OCI-LY1 (cell line): Measurements from ENCODE around the gene SNTG2.
"Not testable (repeated sequence)": the region's sequence is repeated elsewhere in the genome, so short reads cannot be mapped to it uniquely, and the experiment has no call there.

Experiments used
- H2AFZ ChIP-seq: fragments of 200-600 bp; sonication (generic), shearing (Covaris generic); 2 replicates; pipeline ENCODE4 v1.6.0; 2014; ENCODE audit warnings: antibody characterized with exemption, mild to moderate bottlenecking, low read length
- H3F3A ChIP-seq: fragments of 200-600 bp; sonication (generic), shearing (Covaris generic); 2 replicates; pipeline ENCODE4 v1.6.0; 2014; ENCODE audit warnings: mild to moderate bottlenecking, antibody characterized with exemption, low read length, moderate library complexity; ENCODE audit not compliant: insufficient read depth
- H3K27ac ChIP-seq: fragments of 200-600 bp; sonication (generic); 2 replicates; pipeline ENCODE4 v1.5.1; 2014; ENCODE audit warnings: low read length, mixed run types, mild to moderate bottlenecking, low read depth; ENCODE audit not compliant: poor library complexity, severe bottlenecking
- H3K27me3 ChIP-seq: fragments of 200-600 bp; sonication (generic); 2 replicates; pipeline ENCODE4 v1.6.0; 2014; ENCODE audit warnings: antibody characterized with exemption, mild to moderate bottlenecking, low read length, moderate library complexity; ENCODE audit not compliant: insufficient read depth
- H3K36me3 ChIP-seq: fragments of 200-600 bp; sonication (generic); 2 replicates; pipeline ENCODE4 v1.6.1; 2014; ENCODE audit warnings: mild to moderate bottlenecking, antibody characterized with exemption, low read length, moderate library complexity, mixed read lengths; ENCODE audit not compliant: insufficient read depth
- H3K4me1 ChIP-seq: fragments of 200-600 bp; sonication (generic); 2 replicates; pipeline ENCODE4 v1.5.1; 2014; ENCODE audit warnings: mild to moderate bottlenecking, low read length, moderate library complexity; ENCODE audit not compliant: insufficient read depth, severe bottlenecking
- H3K4me2 ChIP-seq: fragments of 200-600 bp; sonication (generic), shearing (Covaris generic); 2 replicates; pipeline ENCODE4 v1.6.1; 2014; ENCODE audit warnings: low read length
- H3K4me3 ChIP-seq: fragments of 200-600 bp; sonication (generic); 2 replicates; pipeline ENCODE4 v1.5.1; 2014; ENCODE audit warnings: low read length, low read depth, mild to moderate bottlenecking, mixed read lengths; ENCODE audit not compliant: poor library complexity, severe bottlenecking
- H3K79me2 ChIP-seq: fragments of 200-600 bp; shearing (Covaris generic); 2 replicates; pipeline ENCODE4 v1.6.1; 2016; ENCODE audit warnings: mixed run types, low read length, mixed read lengths; ENCODE audit not compliant: insufficient read depth
- H3K9ac ChIP-seq: fragments of 200-600 bp; sonication (generic), shearing (Covaris generic); 2 replicates; pipeline ENCODE4 v1.6.1; 2014; ENCODE audit warnings: mild to moderate bottlenecking, low read length, mixed read lengths
- H3K9me2 ChIP-seq: fragments of 200-600 bp; sonication (generic), shearing (Covaris generic); 2 replicates; pipeline ENCODE4 v1.6.1; 2014; ENCODE audit warnings: low read depth, mild to moderate bottlenecking, low read length, mixed read lengths
- H3K9me3 ChIP-seq: fragments of 200-600 bp; shearing (Covaris generic); 2 replicates; pipeline ENCODE4 v1.6.1; 2014; ENCODE audit warnings: low read length, mixed read lengths
- H4K20me1 ChIP-seq: fragments of 200-600 bp; sonication (generic), shearing (Covaris generic); 2 replicates; pipeline ENCODE4 v1.6.0; 2016; ENCODE audit warnings: mild to moderate bottlenecking, low read length; ENCODE audit not compliant: insufficient read depth
- CTCF ChIP-seq: fragments of 200-600 bp; sonication (generic), shearing (Covaris generic); IDR thresholded peaks from 2 replicates; pipeline ENCODE4 v1.5.1; 2017; ENCODE audit warnings: mild to moderate bottlenecking, antibody characterized with exemption, low read length, moderate library complexity, mixed read lengths
- EZH2 ChIP-seq: fragments of 200-600 bp; sonication (generic), shearing (Covaris generic); IDR thresholded peaks from 2 replicates; pipeline ENCODE4 v1.8.0; 2017; ENCODE audit warnings: borderline replicate concordance, mixed run types, mild to moderate bottlenecking, antibody characterized with exemption, low read length, moderate library complexity, mixed read lengths

SNTG2 gene

GRCh38 chr2:1226766-1227165 lies 276.1 kb downstream of the SNTG2 start:
- Histone ChIP-seq H3K4me2 (no peak overlapping the region), H3K4me3 (no peak overlapping the region)

GRCh38 chr2:1227274-1227900 lies 276.7 kb downstream of the SNTG2 start:
- H4K20me1 ChIP-seq, result no peaks in the 10 kb centered on the region
- H3K4me2 ChIP-seq, result no peak overlapping the region
- H2AFZ ChIP-seq, result no peak overlapping the region
- no peak overlapping the region for H3K9ac ChIP-seq
- H3K27me3 ChIP-seq, result no peaks in the 10 kb centered on the region
- no peaks in the 10 kb centered on the region for H3F3A ChIP-seq
- no peaks in the 10 kb centered on the region for H3K9me3 ChIP-seq
- H3K9me2 ChIP-seq, result no peaks in the 10 kb centered on the region
- no peaks in the 10 kb centered on the region for H3K36me3 ChIP-seq
- no peak overlapping the region for H3K4me3 ChIP-seq
- H3K4me1 ChIP-seq, result no peaks in the 10 kb centered on the region
- no peak for TF ChIP-seq CTCF
- no peak for TF ChIP-seq EZH2
- no peak overlapping the region for H3K27ac ChIP-seq
- no peaks in the 10 kb centered on the region for H3K79me2 ChIP-seq

More at GRCh38 chr2:1226766-1227165, 276.1 kb downstream of the SNTG2 start:
- no peaks in the 10 kb centered on the region for H4K20me1 ChIP-seq
- no peak for TF ChIP-seq CTCF
- no peak for TF ChIP-seq EZH2
- H3K9ac ChIP-seq, result no peak overlapping the region
- H3K27me3 ChIP-seq, result no peaks in the 10 kb centered on the region
- H3K27ac ChIP-seq, result no peak overlapping the region
- no peak overlapping the region for H2AFZ ChIP-seq
- no peaks in the 10 kb centered on the region for H3K9me2 ChIP-seq
- no peaks in the 10 kb centered on the region for H3F3A ChIP-seq
- no peaks in the 10 kb centered on the region for H3K9me3 ChIP-seq
- no peaks in the 10 kb centered on the region for H3K36me3 ChIP-seq
- H3K4me1 ChIP-seq, result no peaks in the 10 kb centered on the region
- no peaks in the 10 kb centered on the region for H3K79me2 ChIP-seq

- H3K27me3 ChIP-seq, H3K36me3 ChIP-seq, H2AFZ ChIP-seq, H3F3A ChIP-seq, H3K4me1 ChIP-seq, H4K20me1 ChIP-seq, H3K4me3 ChIP-seq, H3K9ac ChIP-seq, H3K79me2 ChIP-seq, H3K9me3 ChIP-seq, H3K9me2 ChIP-seq, H3K27ac ChIP-seq, H3K4me2 ChIP-seq: not testable (repeated sequence)
Observed at GRCh38 chr2:1229596-1229995, 278.9 kb downstream of the SNTG2 start.
